RWPE1 (cell line): ENCODE measurements around the gene UGT3A2.

Experiments used
- CTCF ChIA-PET: fragments of 350-600 bp; sonication (Branson Sonifier 250); formaldehyde crosslinking; extraction: SDS; loops from one replicate; lab custom pipeline; 2021; lab: Yijun Ruan, JAX
- POLR2A ChIA-PET: fragments of 400-600 bp; formaldehyde crosslinking; extraction: SDS; loops from one replicate; lab custom pipeline; 2020; ENCODE audit warnings: antibody characterized with exemption; ENCODE audit not compliant: low non-redundant PET; lab: Yijun Ruan, JAX
- DNase-seq: peaks from one replicate; pipeline ENCODE4 v3.0.0; 2012; ENCODE audit warnings: low spot score
- H3K27ac ChIP-seq: fragments of 450-650 bp; 2 replicates; pipeline ENCODE4 v1.5.1; 2017
- TF ChIP-seq, protein P1 (sequence below): fragments of 450-650 bp; conservative IDR thresholded peaks from 2 replicates; pipeline ENCODE4 v1.5.1; 2017; ENCODE audit warnings: low read depth, mild to moderate bottlenecking

UGT3A2 gene

DNA sequence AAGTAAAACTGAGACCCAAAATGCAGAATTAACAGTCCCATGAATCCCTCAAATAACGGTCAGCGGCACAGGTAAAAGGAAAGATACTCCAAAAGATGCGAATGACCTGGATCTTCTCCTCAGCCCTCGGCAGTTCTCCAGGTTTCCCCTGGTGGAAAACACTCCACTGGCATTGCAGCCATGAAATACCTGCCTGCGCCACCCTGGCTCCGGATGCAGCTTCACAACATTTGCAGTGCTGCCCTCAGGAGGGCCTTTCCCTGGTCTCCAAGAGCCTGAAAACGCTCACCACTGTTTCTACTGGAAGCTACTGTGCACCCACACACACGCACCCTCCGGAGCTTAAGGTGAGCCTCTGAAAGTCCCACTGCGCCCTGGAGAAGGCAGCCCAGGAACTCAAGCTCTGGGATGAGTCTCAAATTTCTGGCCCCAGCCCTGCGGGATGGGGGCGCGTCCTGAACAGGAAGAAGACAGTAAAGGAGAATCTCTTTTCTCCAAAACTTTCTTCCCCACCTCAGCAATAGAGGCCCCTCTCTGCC is 612 bp downstream of the UGT3A2 start:
- TF ChIP-seq, protein P1, sequence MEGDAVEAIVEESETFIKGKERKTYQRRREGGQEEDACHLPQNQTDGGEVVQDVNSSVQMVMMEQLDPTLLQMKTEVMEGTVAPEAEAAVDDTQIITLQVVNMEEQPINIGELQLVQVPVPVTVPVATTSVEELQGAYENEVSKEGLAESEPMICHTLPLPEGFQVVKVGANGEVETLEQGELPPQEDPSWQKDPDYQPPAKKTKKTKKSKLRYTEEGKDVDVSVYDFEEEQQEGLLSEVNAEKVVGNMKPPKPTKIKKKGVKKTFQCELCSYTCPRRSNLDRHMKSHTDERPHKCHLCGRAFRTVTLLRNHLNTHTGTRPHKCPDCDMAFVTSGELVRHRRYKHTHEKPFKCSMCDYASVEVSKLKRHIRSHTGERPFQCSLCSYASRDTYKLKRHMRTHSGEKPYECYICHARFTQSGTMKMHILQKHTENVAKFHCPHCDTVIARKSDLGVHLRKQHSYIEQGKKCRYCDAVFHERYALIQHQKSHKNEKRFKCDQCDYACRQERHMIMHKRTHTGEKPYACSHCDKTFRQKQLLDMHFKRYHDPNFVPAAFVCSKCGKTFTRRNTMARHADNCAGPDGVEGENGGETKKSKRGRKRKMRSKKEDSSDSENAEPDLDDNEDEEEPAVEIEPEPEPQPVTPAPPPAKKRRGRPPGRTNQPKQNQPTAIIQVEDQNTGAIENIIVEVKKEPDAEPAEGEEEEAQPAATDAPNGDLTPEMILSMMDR = no peak
- DNase-seq = no peak
- POLR2A ChIA-PET = no interaction called here
- H3K27ac ChIP-seq = no peak overlapping the region
- CTCF ChIA-PET = interaction anchor here (0.7 kb wide), 1 partner anchor 93 kb away, joined by 3 read pairs; no protein-coding TSS in a partner anchor

DNA sequence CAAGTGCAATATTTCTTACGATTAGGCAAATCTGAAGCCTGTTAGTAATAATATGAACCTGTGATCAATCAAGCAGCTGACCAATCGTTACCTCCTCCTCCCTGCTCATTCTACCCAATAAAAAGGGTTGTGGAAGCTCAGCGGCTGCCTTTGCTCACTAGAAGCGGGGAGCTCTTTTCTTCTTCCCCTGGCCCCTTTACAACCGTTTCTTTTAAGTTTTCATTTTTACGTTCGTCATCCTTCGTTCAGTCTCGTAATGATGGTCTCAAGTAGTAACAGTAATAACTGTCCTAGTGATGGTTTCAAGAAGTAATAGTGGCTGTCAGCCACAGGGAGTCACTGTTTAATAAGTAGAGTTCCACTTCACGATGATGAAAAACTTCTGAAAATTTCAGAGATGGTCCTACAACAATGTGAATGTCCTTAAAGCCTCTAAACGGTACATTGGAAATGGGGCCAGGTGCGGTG is 6.2 kb downstream of the UGT3A2 start:
- H3K27ac ChIP-seq = no peak overlapping the region
- DNase-seq = no peak
- POLR2A ChIA-PET = no interaction called here
- CTCF ChIA-PET = no interaction called here
- TF ChIP-seq, protein P1 = no peak; the same call in 1 of the 2 replicates

DNA sequence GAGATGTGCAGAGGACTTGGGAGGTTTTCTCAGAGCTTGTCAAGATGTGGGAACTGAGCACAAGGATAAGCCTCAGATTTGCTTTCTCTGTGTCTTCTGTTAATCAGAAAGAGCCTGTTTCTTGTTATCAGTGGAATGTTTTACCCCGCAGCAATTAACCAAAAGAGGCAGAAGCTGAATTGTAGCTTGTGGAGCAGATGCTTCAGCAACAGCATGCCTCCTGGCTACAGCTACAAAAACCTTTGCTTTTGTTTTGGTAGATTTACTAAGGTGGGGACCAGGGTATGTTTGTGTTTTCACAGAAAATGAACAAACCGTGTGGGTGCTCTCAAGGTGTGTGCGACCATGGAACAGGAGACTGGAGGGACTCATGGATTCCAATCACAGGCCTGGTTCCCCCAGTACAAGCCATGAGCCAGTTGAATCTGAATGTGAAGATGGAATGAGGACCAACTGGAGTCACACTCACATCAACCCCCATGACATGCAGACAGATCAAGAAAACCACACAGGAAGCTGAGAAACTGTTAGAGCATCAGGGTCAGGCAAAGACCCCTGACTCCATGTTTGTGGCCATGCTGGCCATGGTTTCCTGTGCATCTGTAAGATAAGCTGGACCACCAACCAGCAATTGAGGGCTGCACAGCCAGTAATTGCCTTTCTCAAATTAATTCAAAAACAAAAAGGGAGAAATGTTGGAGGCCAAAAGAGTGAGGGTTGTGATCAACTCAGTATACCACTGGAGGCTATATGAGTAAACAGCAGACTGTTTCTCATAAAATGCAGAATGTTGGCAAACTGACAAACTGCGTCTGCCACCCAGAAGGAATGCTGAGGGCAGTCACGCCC is 6.9 kb downstream of the UGT3A2 start:
- POLR2A ChIA-PET = no interaction called here
- H3K27ac ChIP-seq = no peak overlapping the region
- DNase-seq = no peak
- CTCF ChIA-PET = interaction anchor here (0.7 kb wide), 1 partner anchor 358 kb away, joined by 4 read pairs; no protein-coding TSS in a partner anchor
- TF ChIP-seq, protein P1 = no peak

DNA sequence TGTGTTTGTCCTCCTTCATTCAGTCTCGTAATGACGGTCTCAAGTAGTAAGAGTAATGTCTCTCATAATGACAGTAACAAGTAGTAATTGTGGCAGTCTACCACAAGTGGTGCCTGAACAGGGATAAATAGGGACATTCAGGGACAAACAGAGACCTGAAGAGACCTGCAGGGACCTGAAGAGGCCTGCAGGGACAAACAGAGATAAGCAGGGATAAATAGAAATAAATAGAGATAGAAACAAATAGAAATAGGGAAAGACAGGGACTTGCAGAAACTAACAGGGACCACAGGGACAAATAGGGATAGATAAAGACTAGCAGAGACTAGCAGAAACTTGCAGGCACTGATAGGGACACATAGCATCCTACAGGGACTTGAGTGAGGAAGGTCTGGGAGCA is 7.9 kb downstream of the UGT3A2 start:
- ChIA-PET CTCF (no interaction called here), POLR2A (no interaction called here)
- TF ChIP-seq, protein P1 = no peak
- DNase-seq = no peak
- no peak overlapping the region for H3K27ac ChIP-seq

DNA sequence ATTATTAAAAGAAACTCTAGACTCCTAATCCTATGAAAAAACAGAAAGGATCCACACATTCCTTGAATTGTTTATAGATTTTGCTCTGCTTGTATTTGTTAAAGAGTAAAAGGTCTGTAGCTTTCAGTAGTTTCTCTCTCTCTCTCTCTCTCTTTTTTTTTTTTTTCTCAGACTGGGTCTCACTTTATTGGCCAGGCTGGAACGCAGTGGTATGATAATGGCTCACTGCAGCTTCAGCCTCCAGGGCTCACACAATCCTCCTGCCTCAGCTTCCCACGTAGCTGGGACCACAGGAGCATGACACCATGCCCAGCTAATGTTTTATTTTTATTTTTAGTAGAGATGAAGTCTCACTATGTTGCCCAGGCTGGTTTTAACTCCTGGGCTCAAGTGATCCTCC is 9.3 kb downstream of the UGT3A2 start:
- CTCF ChIA-PET = no interaction called here
- POLR2A ChIA-PET = no interaction called here
- H3K27ac ChIP-seq = no peak overlapping the region
- no peak for DNase-seq
- TF ChIP-seq, protein P1 = no peak

DNA sequence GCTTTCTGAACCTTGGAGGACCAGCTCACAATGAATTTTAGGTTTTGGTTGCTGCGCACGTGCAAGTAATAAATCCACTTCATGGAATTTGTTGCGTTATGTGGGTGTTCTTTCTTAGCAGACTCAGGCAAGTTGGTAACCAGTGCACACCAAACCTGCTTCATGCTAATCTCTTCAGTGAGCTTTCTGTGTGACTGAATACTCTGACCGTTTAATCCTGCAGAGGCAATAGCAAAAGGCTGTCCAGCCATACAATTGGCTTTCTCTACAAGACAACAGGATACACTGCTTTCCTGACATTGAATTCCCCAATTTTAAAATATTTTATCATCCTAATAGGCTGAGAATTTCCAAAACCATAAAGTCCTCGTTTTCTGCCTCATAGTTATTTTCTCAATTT is 10.3 kb downstream of the UGT3A2 start:
- no peak for DNase-seq
- TF ChIP-seq, protein P1 = no peak
- no peak overlapping the region for H3K27ac ChIP-seq
- ChIA-PET CTCF (no interaction called here), POLR2A (no interaction called here)
